HEK293 (cell line): ENCODE results near the gene MC1R.

ENCODE experiments used
- CTCF ChIA-PET: fragments of 350-600 bp; formaldehyde crosslinking; extraction: SDS; loops from one replicate; lab custom pipeline; 2021; ENCODE audit warnings: antibody characterized with exemption; lab: Yijun Ruan, JAX
- POLR2A ChIA-PET: fragments of 300-600 bp; formaldehyde crosslinking; extraction: SDS; loops from one replicate; lab custom pipeline; 2020; ENCODE audit warnings: antibody characterized with exemption, inconsistent platforms; lab: Yijun Ruan, JAX
- H3K27ac ChIP-seq: fragments of 200-500 bp; sonication (Bioruptor generic); 2 replicates; pipeline ENCODE4 v1.5.1; 2014; ENCODE audit warnings: low read depth, low read length, control low read depth, inconsistent platforms; ENCODE audit errors: extremely low read depth
- H3K36me3 ChIP-seq, 2 experiments: fragments of 200-500 bp in 1 of 2; sonication (Bioruptor generic) in 1 of 2; 1 replicate in 1 of 2; 2 replicates in 1 of 2; pipeline ENCODE4 v1.5.1; 2014 to 2017; ENCODE audit warnings: inconsistent platforms in 2 of 2, low read length in 2 of 2; ENCODE audit not compliant: control insufficient read depth in 2 of 2, insufficient read depth in 1 of 2
- H3K4me1 ChIP-seq: fragments of 200-500 bp; sonication (Bioruptor generic); 2 replicates; pipeline ENCODE4 v1.5.1; 2014; ENCODE audit warnings: mild to moderate bottlenecking, low read length, inconsistent platforms; ENCODE audit not compliant: control insufficient read depth, insufficient read depth
- H3K4me3 ChIP-seq: 2 replicates; pipeline ENCODE4 v1.5.1; 2011; ENCODE audit warnings: low read depth, mild to moderate bottlenecking, control low read depth, low read length, moderate library complexity
- H3K9me3 ChIP-seq: fragments of 200-500 bp; sonication (Bioruptor generic); 2 replicates; pipeline ENCODE4 v1.5.1; 2014; ENCODE audit warnings: low read depth, low read length, inconsistent platforms; ENCODE audit not compliant: control insufficient read depth, insufficient read depth
- EGR2 ChIP-seq: fragments of 450-650 bp; formaldehyde crosslinking; IDR thresholded peaks from 2 replicates; pipeline ENCODE4 v1.5.1; 2016; ENCODE audit warnings: low read depth, missing biosample characterization, missing genetic modification characterization
- GLIS1 ChIP-seq: fragments of 450-650 bp; formaldehyde crosslinking; IDR thresholded peaks from 2 replicates; pipeline ENCODE4 v1.5.1; 2016; ENCODE audit warnings: missing biosample characterization, missing genetic modification characterization
- HOXD13 ChIP-seq: sonication (generic); formaldehyde crosslinking; IDR thresholded peaks from 2 replicates; pipeline ENCODE4 v1.8.0; 2022; ENCODE audit warnings: missing genetic modification reagents, borderline replicate concordance
- KLF7 ChIP-seq: fragments of 450-650 bp; formaldehyde crosslinking; IDR thresholded peaks from 2 replicates; pipeline ENCODE4 v1.5.1; 2016; ENCODE audit warnings: missing biosample characterization, missing genetic modification characterization, borderline replicate concordance
- KLF9 ChIP-seq: fragments of 450-650 bp; formaldehyde crosslinking; IDR thresholded peaks from 2 replicates; pipeline ENCODE4 v1.5.1; 2016; ENCODE audit warnings: missing biosample characterization, missing genetic modification characterization, low read depth
- OVOL3 ChIP-seq: fragments of 450-650 bp; formaldehyde crosslinking; IDR thresholded peaks from 2 replicates; pipeline ENCODE4 v1.5.1; 2016; ENCODE audit warnings: missing biosample characterization, missing genetic modification characterization
- SP3 ChIP-seq: fragments of 450-650 bp; formaldehyde crosslinking; IDR thresholded peaks from 2 replicates; pipeline ENCODE4 v1.5.1; 2016; ENCODE audit warnings: missing biosample characterization, missing genetic modification characterization
- TCF7L2 ChIP-seq: IDR thresholded peaks from 2 replicates; pipeline ENCODE4 v1.6.1; 2011; ENCODE audit warnings: low read depth, mild to moderate bottlenecking, inconsistent platforms, low read length, moderate library complexity, borderline replicate concordance
- ZBTB21 ChIP-seq: fragments of 450-650 bp; formaldehyde crosslinking; IDR thresholded peaks from 2 replicates; pipeline ENCODE4 v1.5.1; 2017; ENCODE audit warnings: missing biosample characterization, missing genetic modification characterization
- ZFHX2 ChIP-seq: fragments of 450-650 bp; formaldehyde crosslinking; conservative IDR thresholded peaks from 2 replicates; pipeline ENCODE4 v1.5.1; 2016; ENCODE audit warnings: missing biosample characterization, missing genetic modification characterization
- ZFP69B ChIP-seq: fragments of 450-650 bp; formaldehyde crosslinking; IDR thresholded peaks from 2 replicates; pipeline ENCODE4 v1.5.1; 2016; ENCODE audit warnings: missing biosample characterization, missing genetic modification characterization
- ZIC2 ChIP-seq: fragments of 450-650 bp; formaldehyde crosslinking; IDR thresholded peaks from 2 replicates; pipeline ENCODE4 v1.5.1; 2016; ENCODE audit warnings: missing biosample characterization, missing genetic modification characterization
- ZNF146 ChIP-seq: fragments of 450-650 bp; formaldehyde crosslinking; IDR thresholded peaks from 2 replicates; pipeline ENCODE4 v1.5.1; 2016; ENCODE audit warnings: missing biosample characterization, missing genetic modification characterization
- ZNF335 ChIP-seq: fragments of 450-650 bp; formaldehyde crosslinking; conservative IDR thresholded peaks from 2 replicates; pipeline ENCODE4 v1.5.1; 2016; ENCODE audit warnings: missing biosample characterization, missing genetic modification characterization
- ZNF391 ChIP-seq: fragments of 450-650 bp; formaldehyde crosslinking; IDR thresholded peaks from 2 replicates; pipeline ENCODE4 v1.5.1; 2016; ENCODE audit warnings: low read depth, missing biosample characterization, missing genetic modification characterization, borderline replicate concordance
- ZNF398 ChIP-seq: fragments of 450-650 bp; formaldehyde crosslinking; IDR thresholded peaks from 2 replicates; pipeline ENCODE4 v1.5.1; 2017; ENCODE audit warnings: missing biosample characterization, missing genetic modification characterization
- ZNF416 ChIP-seq: fragments of 450-650 bp; formaldehyde crosslinking; IDR thresholded peaks from 2 replicates; pipeline ENCODE4 v1.5.1; 2016; ENCODE audit warnings: missing biosample characterization, missing genetic modification characterization
- ZNF561 ChIP-seq: fragments of 450-650 bp; IDR thresholded peaks from 2 replicates; pipeline ENCODE4 v1.5.1; 2018; ENCODE audit warnings: missing biosample characterization, missing genetic modification characterization, borderline replicate concordance
- ZNF610 ChIP-seq: fragments of 450-650 bp; formaldehyde crosslinking; IDR thresholded peaks from 2 replicates; pipeline ENCODE4 v1.5.1; 2016; ENCODE audit warnings: missing biosample characterization, missing genetic modification characterization, borderline replicate concordance
- ZNF629 ChIP-seq: fragments of 450-650 bp; formaldehyde crosslinking; IDR thresholded peaks from 2 replicates; pipeline ENCODE4 v1.5.1; 2017; ENCODE audit warnings: missing biosample characterization, missing genetic modification characterization
- ZNF658 ChIP-seq: fragments of 450-650 bp; formaldehyde crosslinking; IDR thresholded peaks from 2 replicates; pipeline ENCODE4; 2016; ENCODE audit warnings: missing biosample characterization, missing genetic modification characterization
- ZNF692 ChIP-seq: fragments of 450-650 bp; formaldehyde crosslinking; IDR thresholded peaks from 2 replicates; pipeline ENCODE4 v1.5.1; 2016; ENCODE audit warnings: missing biosample characterization, missing genetic modification characterization
- TF ChIP-seq, protein P1 (sequence below): fragments of 450-650 bp; formaldehyde crosslinking; IDR thresholded peaks from 2 replicates; pipeline ENCODE4 v1.5.1; 2016; ENCODE audit warnings: missing biosample characterization, missing genetic modification characterization
- TF ChIP-seq, protein P2 (sequence below): fragments of 450-650 bp; formaldehyde crosslinking; IDR thresholded peaks from 2 replicates; pipeline ENCODE4 v1.5.1; 2016; ENCODE audit warnings: missing biosample characterization, missing genetic modification characterization
- TF ChIP-seq, protein P3 (sequence below): fragments of 450-650 bp; formaldehyde crosslinking; IDR thresholded peaks from 2 replicates; pipeline ENCODE4 v1.5.1; 2017; ENCODE audit warnings: missing biosample characterization, mild to moderate bottlenecking, missing genetic modification characterization, moderate library complexity

MC1R gene

GRCh38 chr16:89873972-89874689, 44.5 kb upstream of the MC1R start:
- ChIA-PET POLR2A (interaction anchor here (0.7 to 3.3 kb wide), 23 partner anchors 11 to 1923 kb away, joined by 3 to 22 read pairs (median 5); partner anchors contain the start of genes BANP, FANCA, MC1R and TUBB3), CTCF (interaction anchor here (0.5 to 1.4 kb wide), 3 partner anchors 36 to 154 kb away, joined by 3 to 6 read pairs (median 3); partner anchors contain the start of gene VPS9D1)
- Histone ChIP-seq H3K36me3 (peaks cover 13 to 42% of the 10 kb centered on the region in 2 experiments), H3K27ac (peak overlapping the region; percentile 98), H3K4me3 (peak overlapping the region; percentile 83), H3K4me1 (no peaks in the 10 kb centered on the region), H3K9me3 (no peaks in the 10 kb centered on the region)
- TF ChIP-seq, protein P1, sequence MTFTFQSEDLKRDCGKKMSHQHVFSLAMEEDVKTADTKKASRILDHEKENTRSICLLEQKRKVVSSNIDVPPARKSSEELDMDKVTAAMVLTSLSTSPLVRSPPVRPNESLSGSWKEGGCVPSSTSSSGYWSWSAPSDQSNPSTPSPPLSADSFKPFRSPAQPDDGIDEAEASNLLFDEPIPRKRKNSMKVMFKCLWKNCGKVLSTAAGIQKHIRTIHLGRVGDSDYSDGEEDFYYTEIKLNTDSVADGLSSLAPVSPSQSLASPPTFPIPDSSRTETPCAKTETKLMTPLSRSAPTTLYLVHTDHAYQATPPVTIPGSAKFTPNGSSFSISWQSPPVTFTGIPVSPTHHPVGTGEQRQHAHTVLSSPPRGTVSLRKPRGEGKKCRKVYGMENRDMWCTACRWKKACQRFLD: no peak
- TF ChIP-seq ZNF561 (tag by site-specific recombination): no peak
- TF ChIP-seq SP3 (tag by site-specific recombination): peak; percentile 91
- peak; percentile 28; the same call in 1 of the 2 replicates for TF ChIP-seq ZBTB21 (tag by site-specific recombination)
- TF ChIP-seq TCF7L2: no peak
- TF ChIP-seq ZNF391: no peak
- TF ChIP-seq EGR2: peak; percentile 92
- no peak for TF ChIP-seq OVOL3 (tag by site-specific recombination)
- no peak for TF ChIP-seq ZNF610 (tag by site-specific recombination)
- TF ChIP-seq, protein P2, sequence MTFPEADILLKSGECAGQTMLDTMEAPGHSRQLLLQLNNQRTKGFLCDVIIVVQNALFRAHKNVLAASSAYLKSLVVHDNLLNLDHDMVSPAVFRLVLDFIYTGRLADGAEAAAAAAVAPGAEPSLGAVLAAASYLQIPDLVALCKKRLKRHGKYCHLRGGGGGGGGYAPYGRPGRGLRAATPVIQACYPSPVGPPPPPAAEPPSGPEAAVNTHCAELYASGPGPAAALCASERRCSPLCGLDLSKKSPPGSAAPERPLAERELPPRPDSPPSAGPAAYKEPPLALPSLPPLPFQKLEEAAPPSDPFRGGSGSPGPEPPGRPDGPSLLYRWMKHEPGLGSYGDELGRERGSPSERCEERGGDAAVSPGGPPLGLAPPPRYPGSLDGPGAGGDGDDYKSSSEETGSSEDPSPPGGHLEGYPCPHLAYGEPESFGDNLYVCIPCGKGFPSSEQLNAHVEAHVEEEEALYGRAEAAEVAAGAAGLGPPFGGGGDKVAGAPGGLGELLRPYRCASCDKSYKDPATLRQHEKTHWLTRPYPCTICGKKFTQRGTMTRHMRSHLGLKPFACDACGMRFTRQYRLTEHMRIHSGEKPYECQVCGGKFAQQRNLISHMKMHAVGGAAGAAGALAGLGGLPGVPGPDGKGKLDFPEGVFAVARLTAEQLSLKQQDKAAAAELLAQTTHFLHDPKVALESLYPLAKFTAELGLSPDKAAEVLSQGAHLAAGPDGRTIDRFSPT (tag by site-specific recombination): peak; percentile 86
- no peak for TF ChIP-seq ZNF416
- TF ChIP-seq ZFHX2 (tag by site-specific recombination): peak; percentile 96
- TF ChIP-seq, protein P3, sequence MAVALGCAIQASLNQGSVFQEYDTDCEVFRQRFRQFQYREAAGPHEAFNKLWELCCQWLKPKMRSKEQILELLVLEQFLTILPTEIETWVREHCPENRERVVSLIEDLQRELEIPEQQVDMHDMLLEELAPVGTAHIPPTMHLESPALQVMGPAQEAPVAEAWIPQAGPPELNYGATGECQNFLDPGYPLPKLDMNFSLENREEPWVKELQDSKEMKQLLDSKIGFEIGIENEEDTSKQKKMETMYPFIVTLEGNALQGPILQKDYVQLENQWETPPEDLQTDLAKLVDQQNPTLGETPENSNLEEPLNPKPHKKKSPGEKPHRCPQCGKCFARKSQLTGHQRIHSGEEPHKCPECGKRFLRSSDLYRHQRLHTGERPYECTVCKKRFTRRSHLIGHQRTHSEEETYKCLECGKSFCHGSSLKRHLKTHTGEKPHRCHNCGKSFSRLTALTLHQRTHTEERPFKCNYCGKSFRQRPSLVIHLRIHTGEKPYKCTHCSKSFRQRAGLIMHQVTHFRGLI (tag by site-specific recombination): 0 out of 2 replicates have a peak, but pooled peaks have one; percentile 23
- TF ChIP-seq ZIC2 (tag by site-specific recombination): 0 out of 2 replicates have a peak, but pooled peaks have one; percentile 17
- TF ChIP-seq GLIS1: peak; percentile 17; the same call in 1 of the 2 replicates
- peak; percentile 71 for TF ChIP-seq ZNF335 (tag by site-specific recombination)
- no peak for TF ChIP-seq ZNF658
- peak; percentile 77 for TF ChIP-seq ZNF692
- TF ChIP-seq ZFP69B (tag by site-specific recombination): peak; percentile 50; the same call in 1 of the 2 replicates
- TF ChIP-seq KLF7: peak; percentile 53; the same call in 1 of the 2 replicates
- TF ChIP-seq HOXD13 (CRISPR knock-in tag): no peak
- no peak for TF ChIP-seq ZNF146 (tag by site-specific recombination)
- TF ChIP-seq ZNF629 (tag by site-specific recombination): peak; percentile 2; the same call in 1 of the 2 replicates
- TF ChIP-seq KLF9 (tag by site-specific recombination): peak; percentile 88
- TF ChIP-seq ZNF398 (tag by site-specific recombination): no peak
